GM21390 (cell line): ENCODE data around the gene ITCH.
"Not testable (repeated sequence)": the region's sequence is repeated elsewhere in the genome, so short reads cannot be mapped to it uniquely, and the experiment has no call there.

Experiments used
- ATAC-seq: cut with Tn5 transposase; IDR thresholded peaks from one replicate; pipeline ENCODE4 v1.9.1; 2021; ENCODE audit not compliant: unreplicated experiment

The ITCH gene

DNA sequence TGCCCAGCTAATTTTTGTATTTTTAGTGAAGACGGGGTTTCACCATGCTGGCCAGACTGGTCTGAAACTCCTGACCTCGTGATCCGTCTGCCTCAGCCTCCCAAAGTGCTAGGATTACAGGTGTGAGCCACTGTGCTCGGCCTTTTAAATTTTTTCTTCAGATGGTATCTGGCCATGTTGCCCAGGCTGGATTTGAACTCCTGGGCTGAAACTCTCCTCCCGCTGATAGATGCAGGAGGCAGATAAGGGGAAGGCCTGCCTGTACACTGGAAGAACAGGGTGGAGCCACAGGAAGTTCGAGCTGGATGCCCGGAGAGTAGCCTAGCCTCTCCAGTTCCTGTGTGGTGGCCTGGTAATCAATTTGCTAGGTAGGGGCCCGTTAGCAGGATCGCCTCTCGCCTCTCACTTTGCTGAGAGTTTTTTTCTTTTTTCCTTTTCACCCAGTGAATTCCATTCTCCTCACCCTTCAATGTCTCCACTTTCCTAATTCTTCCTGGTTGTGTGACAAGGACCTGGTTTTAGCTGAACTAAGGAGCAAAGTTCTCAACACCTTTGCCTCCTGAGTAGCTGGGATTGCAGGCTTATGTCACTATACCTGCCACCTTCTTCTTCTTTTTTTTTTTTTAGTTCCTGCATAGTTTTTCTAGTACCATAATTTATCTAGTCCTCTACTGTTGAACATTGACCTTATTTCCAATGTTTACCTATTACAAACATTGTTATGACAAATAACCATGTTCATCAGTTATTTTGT lies 19.4 kb upstream of the ITCH start:
- no peak for ATAC-seq

DNA sequence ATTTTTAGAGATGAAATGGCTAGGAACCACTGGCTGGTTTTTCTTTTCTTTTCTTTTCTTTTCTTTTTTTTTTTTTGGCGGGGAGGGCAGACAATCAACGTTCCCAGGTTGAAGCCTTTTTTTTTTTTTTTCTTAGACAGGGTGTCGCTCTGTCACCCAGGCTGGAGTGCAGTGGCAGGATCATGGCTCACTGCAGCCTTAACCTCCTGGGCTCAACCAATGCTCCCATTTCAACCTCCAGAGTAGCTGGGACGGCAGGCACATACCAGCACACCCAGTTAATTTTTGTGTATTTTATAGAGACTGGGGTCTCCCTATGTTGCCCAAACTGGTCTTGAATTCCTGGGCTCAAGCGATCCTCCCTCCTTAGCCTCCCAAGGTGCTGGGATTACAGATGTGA lies 18.8 kb upstream of the ITCH start:
- no peak for ATAC-seq

DNA sequence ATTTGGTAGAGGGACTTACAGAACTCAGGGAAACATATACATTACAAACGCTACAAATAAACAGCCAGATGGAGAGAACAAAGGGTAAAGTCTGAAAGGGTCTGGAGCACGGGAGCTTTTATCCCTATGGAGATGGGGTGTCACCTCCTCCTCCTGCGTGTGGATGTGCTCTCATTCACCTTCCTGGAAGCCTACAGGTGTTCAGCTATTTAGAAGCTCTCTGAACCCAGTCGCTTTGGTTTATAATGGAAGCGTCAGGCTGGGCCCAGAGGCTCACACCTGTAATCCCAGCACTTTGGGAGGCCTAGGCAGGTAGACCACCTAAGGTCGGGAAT lies 17.7 kb upstream of the ITCH start:
- no peak for ATAC-seq

DNA sequence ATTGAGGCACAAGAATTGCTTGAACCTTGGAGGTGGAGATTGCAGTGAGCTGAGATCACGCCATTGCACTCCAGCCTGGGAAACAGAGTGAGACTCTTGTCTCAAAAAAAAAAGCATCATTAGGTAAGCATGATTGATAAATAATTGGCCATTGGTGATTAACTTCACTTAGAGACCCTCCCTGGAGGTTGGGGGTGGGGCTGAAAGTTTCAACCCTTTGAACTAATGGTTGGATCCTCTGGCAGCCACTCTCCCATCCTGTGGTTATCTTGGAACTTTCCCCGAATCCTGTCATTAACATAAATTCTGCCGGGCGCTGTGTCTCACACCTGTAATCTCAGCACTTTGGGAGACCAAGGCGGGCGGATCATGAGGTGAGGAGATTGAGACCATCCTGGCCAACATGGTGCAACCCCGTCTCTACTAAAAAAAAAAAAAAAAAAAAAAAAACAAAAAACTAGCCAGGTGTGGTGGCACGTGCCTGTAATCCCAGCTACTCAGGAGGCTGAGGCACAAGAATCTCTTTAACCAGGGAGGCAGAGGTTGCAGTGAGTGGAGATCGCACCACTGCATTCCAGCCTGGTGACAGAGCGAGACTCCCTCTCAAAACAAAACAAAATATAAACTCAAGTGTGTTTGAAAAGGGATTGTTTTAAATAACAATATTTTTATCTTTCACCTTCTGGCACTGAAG lies 17.1 kb upstream of the ITCH start:
- not testable (repeated sequence) for ATAC-seq

DNA sequence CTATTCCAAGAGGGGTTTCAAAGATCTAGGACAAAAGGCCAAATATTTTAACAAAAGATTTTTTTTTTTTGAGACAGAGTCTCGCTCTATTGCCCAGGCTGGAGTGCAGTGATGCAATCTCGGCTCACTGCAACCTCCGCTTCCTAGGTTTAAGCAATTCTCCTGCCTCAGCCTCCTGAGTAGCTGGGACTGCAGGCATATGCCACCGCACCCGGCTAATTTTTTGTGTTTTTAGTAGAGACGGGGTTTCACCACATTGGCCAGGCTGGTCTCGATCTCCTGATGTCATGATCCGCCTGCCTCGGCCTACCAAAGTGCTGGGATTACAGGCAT lies 16.6 kb upstream of the ITCH start:
- not testable (repeated sequence) for ATAC-seq

DNA sequence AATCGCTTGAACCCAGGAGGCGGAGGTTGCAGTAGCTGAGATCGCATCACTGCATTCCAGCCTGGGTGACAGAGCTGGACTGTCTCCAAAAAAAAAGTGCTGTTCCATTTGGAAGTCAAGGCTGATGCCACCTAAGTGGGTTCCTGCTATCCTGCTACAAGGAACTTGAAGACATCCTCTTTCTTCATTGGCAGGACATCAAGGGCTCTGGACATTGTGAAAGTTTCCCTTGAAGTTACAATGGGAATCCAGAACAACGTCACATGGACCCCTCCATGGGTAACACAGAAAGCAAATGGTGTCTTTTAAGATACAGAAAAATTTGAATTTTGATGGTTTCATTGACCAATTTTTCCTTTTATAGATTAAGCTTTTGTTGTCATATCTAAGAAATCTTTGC lies 15.5 kb upstream of the ITCH start:
- no peak for ATAC-seq

DNA sequence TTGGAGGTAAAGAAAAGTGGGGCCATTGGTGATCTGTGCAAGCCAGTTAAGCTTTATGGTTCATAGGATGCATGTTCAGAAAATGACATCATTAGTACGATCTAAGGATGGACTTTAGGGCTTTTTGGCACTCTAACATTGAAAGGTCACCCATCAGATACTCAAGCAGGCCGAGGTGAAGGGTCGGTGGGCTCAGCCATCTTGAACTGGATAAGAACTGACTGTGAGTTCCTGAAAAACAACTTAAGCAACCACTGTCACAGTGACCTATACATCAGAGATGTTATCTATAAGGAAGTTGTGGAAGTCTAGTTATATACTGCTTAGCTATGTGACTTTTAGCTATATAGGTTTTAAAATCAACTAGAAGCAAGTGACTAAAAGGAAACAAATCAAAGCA lies 13.0 kb upstream of the ITCH start:
- ATAC-seq: no peak

DNA sequence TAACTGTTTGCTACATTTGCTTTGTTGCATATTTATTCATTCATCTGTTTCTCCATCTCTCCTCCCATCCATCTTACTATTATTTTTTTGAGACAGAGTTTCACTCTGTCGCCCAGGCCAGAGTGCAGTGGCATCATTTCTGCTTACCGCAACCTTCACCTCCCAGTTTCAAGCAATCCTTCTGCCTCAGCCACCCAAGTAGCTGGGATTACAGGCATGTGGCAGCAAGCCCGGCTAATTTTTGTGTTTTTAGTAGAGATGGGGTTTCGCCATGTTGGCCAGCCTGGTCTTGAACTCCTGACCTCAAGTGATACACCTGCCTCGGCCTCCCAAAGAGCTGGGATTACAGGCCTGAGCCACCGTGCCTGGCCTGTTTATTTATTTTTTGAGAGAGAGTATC lies 9.6 kb upstream of the ITCH start:
- not testable (repeated sequence) for ATAC-seq

DNA sequence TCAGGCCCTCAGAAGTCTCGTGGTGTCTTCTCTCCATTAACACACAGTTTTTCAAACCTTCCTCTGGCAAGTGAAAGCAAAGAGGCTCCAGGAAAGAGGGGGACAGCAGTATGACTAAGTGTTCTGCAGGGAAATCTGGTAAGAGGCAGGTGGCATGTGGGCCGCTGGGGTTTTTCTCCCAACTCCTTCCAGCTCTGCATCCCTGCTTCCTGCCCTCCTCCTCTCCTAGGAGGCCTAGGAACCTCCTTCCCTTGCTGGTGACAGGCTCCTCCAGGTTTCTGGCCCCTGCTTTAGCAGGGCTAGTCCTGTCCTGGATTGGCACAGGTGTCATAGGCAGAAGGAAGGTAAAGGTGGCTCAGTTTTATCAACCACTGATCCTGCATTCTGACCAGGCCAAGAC lies 7.6 kb upstream of the ITCH start:
- no peak for ATAC-seq

DNA sequence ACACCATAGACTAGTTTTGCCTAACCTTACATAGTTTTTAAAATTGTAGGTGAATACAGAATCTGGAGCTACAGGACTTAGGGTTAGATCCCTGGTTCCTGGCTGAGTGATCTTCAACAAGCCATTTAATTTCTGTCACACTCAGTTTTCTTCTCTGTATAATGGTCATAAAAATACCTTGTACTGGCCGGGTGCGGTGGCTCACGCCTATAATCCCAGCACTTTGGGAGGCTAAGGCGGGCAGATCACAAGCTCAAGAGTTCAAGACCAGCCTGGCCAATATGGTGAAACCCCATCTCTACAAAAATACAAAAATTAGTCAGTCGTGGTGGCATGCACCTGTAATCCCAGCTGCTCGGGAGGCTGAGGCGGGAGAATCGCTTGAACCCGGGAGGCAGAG lies 3.3 kb upstream of the ITCH start:
- ATAC-seq: not testable (repeated sequence)

DNA sequence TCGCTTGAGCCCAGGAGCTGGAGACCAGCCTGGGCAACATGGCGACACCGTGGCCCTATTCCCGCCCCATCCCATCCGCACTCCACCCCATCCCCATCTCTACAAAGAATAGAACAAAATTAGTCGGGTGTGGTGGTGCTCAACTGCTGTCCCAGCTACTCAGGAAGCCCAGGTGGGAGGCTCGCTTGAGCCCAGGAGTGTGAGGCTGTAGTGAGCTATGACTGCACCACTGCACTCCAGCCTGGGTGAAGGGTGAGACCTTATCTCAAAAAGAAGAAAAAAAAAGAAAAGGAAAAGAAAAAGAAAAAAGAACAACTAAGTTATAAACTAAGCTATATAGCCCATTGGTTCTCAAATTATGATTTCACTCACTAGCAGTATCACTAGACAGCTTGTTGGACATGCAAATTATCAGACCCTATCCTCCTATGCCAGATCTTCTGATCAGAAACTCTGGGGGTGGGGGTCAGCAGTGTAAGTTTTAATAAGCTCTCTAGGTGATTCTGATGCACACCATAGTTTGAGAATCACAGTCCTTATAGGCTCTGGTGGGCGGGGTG lies 491 bp upstream of the ITCH start:
- peak; percentile 4 for ATAC-seq

DNA sequence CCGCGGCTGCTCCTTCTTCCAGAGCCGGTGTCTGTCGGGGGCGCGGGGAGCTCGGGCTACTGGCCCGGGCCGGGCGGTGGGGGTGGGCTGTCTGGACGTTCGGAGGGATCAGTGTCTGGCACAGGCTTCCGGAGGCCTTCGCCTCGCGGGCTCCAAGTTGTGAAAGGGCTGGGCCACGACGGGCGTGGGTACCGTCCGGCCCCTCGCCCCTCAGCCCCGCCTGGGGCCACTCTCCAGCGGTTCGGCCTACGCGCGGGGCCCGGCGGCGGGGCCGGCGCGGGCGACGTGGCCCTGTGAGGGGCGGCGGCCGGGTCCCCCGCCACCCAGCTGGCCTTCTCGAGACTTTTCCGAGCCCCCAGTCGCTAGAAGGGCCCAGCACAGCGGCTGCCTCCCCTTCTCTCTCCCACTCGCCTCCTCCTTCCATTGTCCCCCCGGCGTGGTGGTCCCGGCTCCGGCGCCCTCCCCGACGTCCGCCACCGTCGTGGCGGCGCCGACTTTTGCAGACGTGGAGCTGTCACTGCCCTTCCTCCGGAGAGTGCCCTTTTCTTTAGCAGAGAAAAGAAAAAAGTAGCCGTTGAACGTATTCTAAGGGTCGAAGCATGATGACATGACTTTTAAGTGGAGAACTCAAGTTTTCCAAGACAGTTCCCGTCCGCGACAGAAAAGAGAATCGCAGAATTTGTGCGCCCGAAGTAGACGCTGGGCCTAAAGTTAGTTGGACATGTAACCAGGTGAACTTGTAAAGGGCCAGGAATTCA lies 571 bp downstream of the ITCH start:
- peak; percentile 38 for ATAC-seq

DNA sequence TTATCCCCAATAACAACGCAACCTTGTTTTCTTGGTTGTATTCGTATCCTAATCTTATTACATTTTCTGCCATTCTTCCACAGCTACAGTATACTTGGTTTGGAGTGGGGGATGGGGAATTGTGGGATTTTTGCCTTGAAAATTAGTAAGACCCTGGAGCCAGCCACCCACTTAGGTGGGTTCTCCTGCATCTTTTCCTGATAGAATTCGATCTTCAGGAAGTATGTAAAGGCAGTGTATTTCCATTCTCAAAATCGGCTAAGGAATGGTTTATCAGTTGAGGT lies 1.1 kb downstream of the ITCH start:
- ATAC-seq: no peak

DNA sequence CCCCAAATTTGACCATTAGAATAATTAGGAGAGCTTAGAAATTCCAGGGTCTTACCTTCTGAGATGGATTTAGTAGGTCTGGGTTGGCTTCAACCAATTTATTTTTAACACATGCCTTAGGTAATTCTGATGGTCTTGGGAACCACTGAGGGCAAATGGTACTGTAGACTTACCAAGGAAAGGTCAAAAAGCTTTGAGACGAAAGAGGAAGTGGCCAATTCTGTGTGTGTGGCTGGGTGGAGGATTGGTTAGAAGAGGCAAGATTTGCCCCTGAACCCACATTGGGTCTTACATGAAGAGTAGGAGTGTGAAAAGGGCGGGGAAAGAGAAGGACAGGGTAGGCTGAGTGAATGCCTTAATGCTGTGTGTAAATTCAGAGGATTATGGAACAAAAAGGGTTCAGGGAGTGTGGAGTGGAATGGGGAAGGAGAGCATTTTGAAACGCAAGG lies 2.7 kb downstream of the ITCH start:
- no peak for ATAC-seq

DNA sequence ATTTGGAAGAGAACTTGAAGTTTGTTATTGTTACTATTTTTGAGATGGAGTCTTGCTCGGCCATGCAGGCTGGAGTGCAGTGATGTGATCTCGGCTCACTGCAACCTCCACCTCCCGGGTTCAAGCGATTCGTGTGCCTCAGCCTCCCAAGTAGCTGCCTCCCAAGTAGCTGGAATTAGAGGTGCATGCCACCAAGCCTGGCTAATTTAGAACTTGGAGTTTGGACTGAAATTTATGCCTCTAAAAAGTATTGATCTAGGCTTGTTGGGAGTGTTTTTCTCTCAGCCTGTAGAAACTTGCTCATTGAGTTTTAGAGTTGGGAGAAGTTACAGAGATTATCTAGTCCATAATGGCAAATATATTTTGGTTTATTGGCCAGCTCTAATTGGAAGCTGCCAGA lies 4.1 kb downstream of the ITCH start:
- no peak for ATAC-seq

DNA sequence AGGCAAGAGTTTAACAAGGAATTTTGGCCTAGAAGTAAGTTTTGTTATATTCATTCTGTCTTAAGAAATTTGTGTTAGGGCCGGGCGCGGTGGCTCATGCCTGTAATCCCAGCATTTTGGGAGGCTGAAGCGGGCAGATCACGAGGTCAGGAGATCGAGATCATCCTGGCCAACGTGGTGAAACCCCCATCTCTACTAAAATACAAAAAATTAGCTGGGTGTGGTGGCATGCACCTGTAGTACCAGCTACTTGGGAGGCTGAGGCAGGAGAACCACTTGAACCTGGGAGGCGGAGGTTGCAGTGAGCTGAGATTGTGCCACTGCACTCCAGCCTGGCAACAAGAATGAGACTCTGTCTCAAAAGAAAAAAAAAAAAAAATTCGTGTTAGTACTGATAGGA lies 4.8 kb downstream of the ITCH start:
- not testable (repeated sequence) for ATAC-seq

DNA sequence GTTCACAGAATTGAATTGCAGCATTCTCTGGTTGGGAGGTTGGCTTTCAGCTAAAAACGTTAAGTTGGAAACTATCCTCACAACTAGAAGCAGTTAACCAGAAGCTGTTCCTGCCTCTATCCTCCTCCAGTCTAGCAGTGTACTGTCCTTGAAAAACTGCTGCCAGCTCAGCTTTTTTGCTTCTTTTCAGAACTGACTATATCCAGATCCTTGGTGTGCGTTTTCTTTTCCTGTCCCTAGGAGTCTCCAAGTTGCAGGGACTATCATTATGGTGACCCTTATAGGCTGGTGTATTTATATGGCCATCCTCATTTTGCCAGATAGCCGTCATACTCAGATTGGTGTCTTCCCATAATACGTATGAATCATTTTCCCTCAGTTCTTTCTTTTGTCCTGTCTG lies 5.5 kb downstream of the ITCH start:
- no peak for ATAC-seq

DNA sequence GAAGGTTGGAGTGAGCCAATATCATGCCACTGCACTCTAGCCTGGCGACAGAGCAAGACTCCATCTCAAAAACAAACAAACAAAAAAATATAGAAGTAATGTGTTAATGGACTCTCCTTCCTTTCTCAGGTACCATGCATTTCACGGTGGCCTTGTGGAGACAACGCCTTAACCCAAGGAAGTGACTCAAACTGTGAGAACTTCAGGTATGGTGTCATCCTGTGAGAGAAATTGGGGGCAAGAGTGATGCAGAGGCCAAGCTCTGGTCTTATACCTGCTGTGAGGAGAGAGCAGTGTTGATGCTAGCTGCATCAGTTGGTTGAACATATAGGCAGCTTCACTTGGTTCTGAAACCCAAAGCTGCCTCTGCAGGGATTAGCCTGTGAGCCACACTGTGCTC lies 6.2 kb downstream of the ITCH start:
- ATAC-seq: no peak

DNA sequence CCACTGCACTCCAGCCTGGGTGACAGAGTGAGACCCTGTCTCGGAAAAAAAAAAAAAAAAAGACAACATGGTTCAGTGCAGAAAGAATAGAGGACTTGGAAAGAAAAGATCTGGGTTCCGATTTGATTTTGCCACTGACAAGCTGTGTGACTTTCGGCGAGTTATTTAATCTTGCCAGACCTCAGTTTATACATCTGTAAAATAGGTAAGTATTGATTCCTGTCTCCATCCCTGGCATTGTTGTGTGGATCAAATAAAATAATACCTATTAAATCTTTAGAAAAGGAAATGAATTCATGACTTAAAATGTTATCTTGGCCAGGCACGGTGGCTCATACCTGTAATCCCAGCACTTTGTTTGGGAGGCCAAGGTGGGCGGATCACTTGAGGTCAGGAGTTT lies 7.0 kb downstream of the ITCH start:
- no peak for ATAC-seq

DNA sequence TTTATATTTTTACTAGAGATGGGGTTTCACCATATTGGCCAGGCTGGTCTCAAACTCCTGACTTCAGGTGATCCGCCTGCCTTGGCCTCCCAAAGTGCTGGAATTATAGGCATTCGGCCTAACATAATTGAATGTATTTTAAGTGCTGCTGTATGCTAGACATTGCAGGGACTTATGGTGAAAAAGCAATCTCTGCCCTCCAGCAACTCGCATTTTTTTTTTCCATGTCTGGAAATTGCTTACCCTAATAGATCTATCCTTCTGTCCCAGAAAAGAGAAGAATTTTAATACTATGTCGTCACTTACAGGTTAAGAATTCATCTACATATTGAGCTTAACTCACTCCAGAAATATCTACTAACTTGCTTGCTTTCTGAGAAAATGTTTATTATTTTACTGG lies 10.4 kb downstream of the ITCH start:
- ATAC-seq: no peak

DNA sequence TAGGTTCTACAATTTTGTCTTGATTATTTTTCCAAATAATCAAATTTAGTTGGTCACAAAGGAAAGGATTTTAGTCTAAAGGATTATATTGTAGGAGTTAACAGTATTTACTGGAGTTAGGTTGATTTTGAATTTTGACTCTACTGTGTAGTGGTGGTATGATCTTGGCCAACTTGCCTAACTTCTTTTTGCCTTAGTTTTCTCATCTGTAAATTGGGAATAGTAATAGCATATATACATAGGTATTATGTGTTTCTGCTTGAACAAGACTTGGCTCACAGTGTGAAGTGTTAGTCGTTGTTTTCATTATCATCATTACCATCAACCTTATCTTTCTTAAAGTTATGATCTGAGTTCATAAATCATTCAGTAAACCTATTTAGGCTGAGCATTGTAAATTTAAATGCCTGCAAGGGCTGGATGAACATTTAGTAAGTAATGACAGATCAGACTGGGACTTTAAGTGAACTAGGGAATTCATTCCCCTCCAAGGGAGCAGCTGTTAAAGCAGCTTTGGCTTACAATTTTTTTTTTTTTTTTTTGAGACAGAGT lies 11.2 kb downstream of the ITCH start:
- ATAC-seq: no peak

DNA sequence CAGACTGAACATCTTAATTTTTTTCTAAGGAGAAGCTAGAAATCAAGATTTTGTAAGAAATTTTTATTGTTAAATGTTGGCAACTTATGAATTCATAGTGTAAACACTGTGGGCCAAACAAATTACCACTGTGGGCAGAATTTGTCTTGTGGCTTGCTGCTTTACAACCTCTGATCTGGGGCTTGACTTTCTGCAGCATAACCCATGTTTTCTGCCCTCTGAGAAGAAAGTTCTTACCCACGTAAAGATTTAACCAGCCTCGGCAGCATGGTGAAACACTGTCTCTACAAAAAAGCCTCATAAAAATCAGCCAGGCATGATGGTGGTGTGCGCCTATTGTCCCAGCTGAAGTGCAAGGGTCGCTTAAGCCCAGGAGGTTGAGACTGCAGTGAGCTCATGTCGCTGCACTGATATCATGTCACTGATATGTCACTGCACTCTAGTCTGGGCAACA lies 12.9 kb downstream of the ITCH start:
- no peak for ATAC-seq
